ENCODE data around the gene G6PC3. TPM values are rescaled to one million over a fixed set of nuclear protein-coding genes. Genes with fewer than 3 reads are reported as not detected.
A peak's percentile ranks its signal among the peaks of the same experiment; 100 is the strongest.

Gene G6PC3
- total RNA-seq, 4 donors from 2014 or later: 10.3 to 23.3 (median 17.2) TPM

GRCh38 chr17:44074231-44074910 lies 3.8 kb downstream of the G6PC3 start:
- intact Hi-C loops (cut with DNase I): no loop called here
- H3K9me3 ChIP-seq: no peaks in the 10 kb centered on the region
- peaks cover 27 to 58% (median 30%) of the 10 kb centered on the region in 3 donors for H3K36me3 ChIP-seq
- 74 to 77% methylated on average over 3 to 4 of the region's 9 CpGs for WGBS, 2 donors
- no peak overlapping the region for H3K4me3 ChIP-seq
- no peak overlapping the region for H3K27ac ChIP-seq
- H3K4me1 ChIP-seq: peaks cover 6 to 49% (median 24%) of the 10 kb centered on the region in 3 donors
- no peaks in the 10 kb centered on the region for H3K27me3 ChIP-seq
- DNase-seq: no peak
- TF ChIP-seq CTCF (IDR thresholded peaks at IDR 0.05) (no peak), POLR2A (IDR thresholded peaks at IDR 0.05) (no peak)

GRCh38 chr17:44074911-44075285 lies 4.4 kb downstream of the G6PC3 start:
- peaks cover 27 to 63% (median 33%) of the 10 kb centered on the region in 3 donors for H3K36me3 ChIP-seq
- no peak for TF ChIP-seq CTCF (IDR thresholded peaks at IDR 0.05)
- intact Hi-C loops (cut with DNase I): no loop called here
- H3K9me3 ChIP-seq: no peaks in the 10 kb centered on the region
- DNase-seq: no peak
- 84 to 86% methylated on average over 3 to 8 of the region's 9 CpGs for WGBS, 2 donors
- no peak overlapping the region for H3K27ac ChIP-seq
- H3K4me3 ChIP-seq: no peak overlapping the region
- H3K4me1 ChIP-seq: peaks cover 6 to 44% (median 23%) of the 10 kb centered on the region in 3 donors
- no peaks in the 10 kb centered on the region for H3K27me3 ChIP-seq

GRCh38 chr17:44075598-44076293 lies 5.2 kb downstream of the G6PC3 start:
- DNase-seq: no peak
- intact Hi-C loops (cut with DNase I): no loop called here
- no peak for TF ChIP-seq CTCF (IDR thresholded peaks at IDR 0.05)
- TF ChIP-seq POLR2A (IDR thresholded peaks at IDR 0.05): no peak
- 87 to 93% methylated on average over 4 of the region's 10 CpGs for WGBS, 2 donors
- Histone ChIP-seq H3K27me3 (no peaks in the 10 kb centered on the region), H3K4me1 (peaks cover 6 to 37% (median 19%) of the 10 kb centered on the region in 3 donors), H3K36me3 (peaks cover 27 to 72% (median 34%) of the 10 kb centered on the region in 3 donors), H3K27ac (peak overlapping the region in 1 of 4 donors; percentile 13), H3K4me3 (no peak overlapping the region), H3K9me3 (no peaks in the 10 kb centered on the region)

GRCh38 chr17:44076716-44077594 lies 6.4 kb downstream of the G6PC3 start:
- Histone ChIP-seq H3K27me3 (no peaks in the 10 kb centered on the region), H3K4me3 (no peak overlapping the region), H3K36me3 (peaks cover 27 to 84% (median 37%) of the 10 kb centered on the region in 3 donors), H3K4me1 (peaks cover under 1 to 25% (median 10%) of the 10 kb centered on the region in 3 donors), H3K9me3 (no peaks in the 10 kb centered on the region), H3K27ac (peak overlapping the region in 3 of 4 donors; percentile 0 to 26 (median 17))
- no peak for DNase-seq
- TF ChIP-seq POLR2A (IDR thresholded peaks at IDR 0.05) (no peak), CTCF (IDR thresholded peaks at IDR 0.05) (no peak)
- WGBS, 2 donors: 61 to 63% methylated on average over 4 of the region's 6 CpGs
- intact Hi-C loops (cut with DNase I): no loop called here

Data from esophagus squamous epithelium (tissue), 5 donors.